ENCODE measurements around the gene CHRNA10. TPM values are rescaled to one million over a fixed set of nuclear protein-coding genes. Genes with fewer than 3 reads are reported as not detected.

CHRNA10 gene, protein sequence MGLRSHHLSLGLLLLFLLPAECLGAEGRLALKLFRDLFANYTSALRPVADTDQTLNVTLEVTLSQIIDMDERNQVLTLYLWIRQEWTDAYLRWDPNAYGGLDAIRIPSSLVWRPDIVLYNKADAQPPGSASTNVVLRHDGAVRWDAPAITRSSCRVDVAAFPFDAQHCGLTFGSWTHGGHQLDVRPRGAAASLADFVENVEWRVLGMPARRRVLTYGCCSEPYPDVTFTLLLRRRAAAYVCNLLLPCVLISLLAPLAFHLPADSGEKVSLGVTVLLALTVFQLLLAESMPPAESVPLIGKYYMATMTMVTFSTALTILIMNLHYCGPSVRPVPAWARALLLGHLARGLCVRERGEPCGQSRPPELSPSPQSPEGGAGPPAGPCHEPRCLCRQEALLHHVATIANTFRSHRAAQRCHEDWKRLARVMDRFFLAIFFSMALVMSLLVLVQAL
- total RNA-seq = 1 to 10 TPM in 2 of 4 donors, under 1 TPM in 2; 0.46 to 1.9 (median 1.2) TPM

DNA sequence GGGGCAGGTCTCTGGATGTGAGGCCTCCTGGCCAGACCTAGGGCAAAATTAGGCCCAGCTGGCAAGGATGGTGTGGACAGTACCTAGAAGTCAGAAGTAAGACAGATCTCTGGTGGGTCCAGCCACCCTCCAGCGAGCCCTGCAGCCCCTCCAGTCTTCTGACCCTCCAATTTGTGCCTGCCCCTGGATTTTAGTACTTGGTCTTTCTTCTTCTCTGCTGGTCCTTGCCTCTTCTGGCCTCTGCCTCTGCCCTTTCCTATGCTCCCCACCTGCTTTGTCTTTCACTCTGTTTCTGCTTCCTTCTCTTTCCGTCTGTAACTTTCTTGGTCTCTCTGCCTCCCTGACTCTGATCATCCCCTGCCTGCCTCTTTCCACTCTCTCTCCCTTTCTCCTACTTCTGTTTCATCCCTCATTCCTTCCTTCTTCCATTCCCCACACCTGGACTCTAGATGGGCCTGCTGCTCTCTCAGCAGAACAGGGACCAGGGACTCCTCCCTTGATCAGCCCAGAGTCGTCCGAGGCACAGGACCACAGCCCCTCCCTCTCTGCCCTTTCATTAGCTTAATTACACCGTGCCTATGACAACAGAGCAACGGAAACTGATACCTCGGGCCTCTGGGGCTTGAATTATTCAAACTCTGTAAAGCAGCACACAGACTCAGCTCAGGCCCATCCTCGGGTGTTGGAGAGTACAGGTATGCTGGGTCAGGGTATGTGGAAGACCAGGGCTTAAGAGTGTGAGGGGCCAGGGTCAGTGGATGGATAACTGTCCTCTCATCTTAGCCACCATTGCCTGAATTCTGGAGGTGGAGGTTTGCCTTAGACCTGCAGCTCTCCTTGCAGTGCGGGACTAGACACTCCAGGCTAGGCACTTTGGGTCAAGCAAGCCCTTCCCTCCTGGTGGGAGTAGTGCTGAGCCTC lies at the start of gene CHRNA10:
CHRNA10 (minus strand) TSS at position 51 of the 921 bp plus-strand sequence. CDS start 72 bp downstream, outside the sequence.
- no peak within 1 kb of the TSS for H3K27ac ChIP-seq (replicated peaks in 1 of 4)
- H3K27me3 ChIP-seq = no peaks in the 10 kb centered on the region
- 74% methylated on average over 9 of the region's 9 CpGs for WGBS
- H3K36me3 ChIP-seq = peaks cover 45 to 96% (median 89%) of the 10 kb centered on the region in 4 donors
- DNase-seq (ENCODE audit: extremely low spot score) = no peak
- no peak within 1 kb of the TSS for H3K4me3 ChIP-seq
- H3K4me1 ChIP-seq = no peaks in the 10 kb centered on the region
- intact Hi-C loops (cut with DNase I) = no loop called here
- TF ChIP-seq, protein P1, sequence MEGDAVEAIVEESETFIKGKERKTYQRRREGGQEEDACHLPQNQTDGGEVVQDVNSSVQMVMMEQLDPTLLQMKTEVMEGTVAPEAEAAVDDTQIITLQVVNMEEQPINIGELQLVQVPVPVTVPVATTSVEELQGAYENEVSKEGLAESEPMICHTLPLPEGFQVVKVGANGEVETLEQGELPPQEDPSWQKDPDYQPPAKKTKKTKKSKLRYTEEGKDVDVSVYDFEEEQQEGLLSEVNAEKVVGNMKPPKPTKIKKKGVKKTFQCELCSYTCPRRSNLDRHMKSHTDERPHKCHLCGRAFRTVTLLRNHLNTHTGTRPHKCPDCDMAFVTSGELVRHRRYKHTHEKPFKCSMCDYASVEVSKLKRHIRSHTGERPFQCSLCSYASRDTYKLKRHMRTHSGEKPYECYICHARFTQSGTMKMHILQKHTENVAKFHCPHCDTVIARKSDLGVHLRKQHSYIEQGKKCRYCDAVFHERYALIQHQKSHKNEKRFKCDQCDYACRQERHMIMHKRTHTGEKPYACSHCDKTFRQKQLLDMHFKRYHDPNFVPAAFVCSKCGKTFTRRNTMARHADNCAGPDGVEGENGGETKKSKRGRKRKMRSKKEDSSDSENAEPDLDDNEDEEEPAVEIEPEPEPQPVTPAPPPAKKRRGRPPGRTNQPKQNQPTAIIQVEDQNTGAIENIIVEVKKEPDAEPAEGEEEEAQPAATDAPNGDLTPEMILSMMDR (IDR thresholded peaks at IDR 0.05) = no peak
- TF ChIP-seq POLR2AphosphoS5 (IDR thresholded peaks at IDR 0.05) (no peak), POLR2A (IDR thresholded peaks at IDR 0.05; ENCODE audit: low read depth) (no peak), EP300 (IDR thresholded peaks at IDR 0.05) (no peak)
- no peaks in the 10 kb centered on the region for H3K9me3 ChIP-seq

DNA sequence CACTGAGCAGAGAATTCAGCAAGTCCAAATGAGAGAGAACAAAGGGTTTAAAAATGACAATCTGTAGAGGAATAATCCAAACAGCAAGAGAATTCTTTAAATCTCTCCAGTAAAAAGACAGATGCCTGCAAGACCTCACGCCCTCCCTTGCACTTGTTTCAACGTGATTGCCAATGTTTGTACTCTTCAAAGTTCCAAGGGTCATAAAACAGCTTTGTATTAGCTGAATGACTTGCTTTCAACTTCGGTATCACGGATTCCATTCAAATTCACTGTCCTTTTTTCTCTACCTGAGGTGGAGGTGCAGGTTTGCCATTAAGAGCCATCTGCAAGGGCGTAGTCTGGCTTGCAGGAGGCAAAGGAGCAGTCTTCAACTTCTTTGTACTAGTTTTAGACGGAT lies 41.1 kb upstream of the CHRNA10 start:
- H3K9me3 ChIP-seq = no peaks in the 10 kb centered on the region
- intact Hi-C loops (cut with DNase I) = no loop called here
- H3K36me3 ChIP-seq = peaks cover 51 to 96% (median 74%) of the 10 kb centered on the region in 4 donors
- no peaks in the 10 kb centered on the region for H3K4me1 ChIP-seq
- H3K4me3 ChIP-seq = no peak overlapping the region
- WGBS = 81% methylated on average over 6 of the region's 6 CpGs
- no peaks in the 10 kb centered on the region for H3K27me3 ChIP-seq
- no peak for DNase-seq (ENCODE audit: extremely low spot score)
- H3K27ac ChIP-seq (replicated peaks in 1 of 4) = no peak overlapping the region
- no peak for TF ChIP-seq POLR2A (IDR thresholded peaks at IDR 0.05; ENCODE audit: low read depth)
- no peak for TF ChIP-seq POLR2AphosphoS5 (IDR thresholded peaks at IDR 0.05)
- TF ChIP-seq EP300 (IDR thresholded peaks at IDR 0.05) = no peak
- TF ChIP-seq, protein P1 (IDR thresholded peaks at IDR 0.05) = no peak

DNA sequence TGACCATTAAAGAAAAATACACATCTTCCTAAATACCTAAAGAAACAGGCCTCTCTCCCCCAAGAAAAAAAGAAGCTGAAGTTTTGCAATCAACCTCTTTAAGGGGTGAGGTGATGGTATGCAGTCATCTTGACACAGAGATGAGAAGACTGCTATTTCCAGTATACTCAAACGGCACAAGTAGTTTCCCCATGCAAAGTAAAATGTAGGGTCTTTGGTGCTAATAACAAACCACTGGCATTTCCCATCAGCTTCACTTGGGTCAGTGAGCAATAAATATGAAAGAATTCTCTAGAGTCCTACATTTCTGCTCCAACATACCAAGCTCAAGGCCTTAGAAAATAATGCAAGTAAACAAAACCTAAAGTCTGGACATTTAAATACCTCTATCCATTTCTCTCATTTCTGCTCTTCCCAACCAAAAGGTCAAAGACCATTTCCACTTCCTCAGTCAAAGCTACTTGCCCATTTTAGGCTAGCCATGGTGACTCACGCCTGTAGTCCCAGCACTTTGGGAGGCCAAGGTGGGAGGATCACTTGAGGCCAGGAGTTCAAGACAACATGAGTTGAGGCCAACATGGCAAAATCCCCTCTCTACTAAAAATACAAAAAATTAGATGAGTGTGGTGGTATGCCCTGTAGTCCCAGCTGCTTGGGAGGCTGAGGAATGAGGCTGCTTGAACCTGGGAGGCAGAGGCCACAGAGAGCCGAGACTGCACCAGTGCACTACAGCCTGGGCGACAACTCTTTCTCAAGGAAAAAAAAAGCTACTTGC lies 39.5 kb upstream of the CHRNA10 start:
- 90% methylated on average over 4 of the region's 4 CpGs for WGBS
- H3K9me3 ChIP-seq = no peaks in the 10 kb centered on the region
- peaks cover 43 to 92% (median 67%) of the 10 kb centered on the region in 4 donors for H3K36me3 ChIP-seq
- TF ChIP-seq EP300 (IDR thresholded peaks at IDR 0.05) (no peak), POLR2AphosphoS5 (IDR thresholded peaks at IDR 0.05) (no peak)
- no peak overlapping the region for H3K4me3 ChIP-seq
- DNase-seq (ENCODE audit: extremely low spot score) = no peak
- H3K27ac ChIP-seq (replicated peaks in 1 of 4) = no peak overlapping the region
- H3K27me3 ChIP-seq = no peaks in the 10 kb centered on the region
- intact Hi-C loops (cut with DNase I) = no loop called here
- no peaks in the 10 kb centered on the region for H3K4me1 ChIP-seq

DNA sequence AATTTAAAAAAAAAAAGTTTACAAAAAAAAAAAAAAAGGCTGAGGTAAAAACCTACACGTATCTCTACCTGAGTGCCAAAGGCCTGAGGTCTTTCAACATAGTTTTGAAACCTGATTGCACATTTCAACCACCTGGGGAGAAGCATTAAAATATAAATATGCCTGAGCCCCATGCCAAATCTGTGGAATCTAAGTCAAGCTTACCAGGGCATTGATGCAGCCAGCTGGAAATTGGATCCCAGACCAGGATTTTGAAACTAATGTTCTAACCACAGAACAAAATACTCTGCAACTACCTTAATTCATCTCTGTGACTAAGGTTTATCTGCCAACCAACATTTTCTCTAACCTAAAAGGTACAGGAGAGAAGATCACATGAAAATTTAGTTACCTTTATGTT lies 38.8 kb upstream of the CHRNA10 start:
- DNase-seq (ENCODE audit: extremely low spot score) = no peak
- 92% methylated on average over 1 of the region's 1 CpG for WGBS
- H3K27me3 ChIP-seq = no peaks in the 10 kb centered on the region
- H3K9me3 ChIP-seq = no peaks in the 10 kb centered on the region
- no peaks in the 10 kb centered on the region for H3K4me1 ChIP-seq
- TF ChIP-seq EP300 (IDR thresholded peaks at IDR 0.05) (no peak), POLR2A (IDR thresholded peaks at IDR 0.05; ENCODE audit: low read depth) (no peak), POLR2AphosphoS5 (IDR thresholded peaks at IDR 0.05) (no peak)
- TF ChIP-seq, protein P1 (IDR thresholded peaks at IDR 0.05) = no peak
- no peak overlapping the region for H3K27ac ChIP-seq (replicated peaks in 1 of 4)
- intact Hi-C loops (cut with DNase I) = no loop called here
- no peak overlapping the region for H3K4me3 ChIP-seq
- peaks cover 44 to 92% (median 67%) of the 10 kb centered on the region in 4 donors for H3K36me3 ChIP-seq

Data from esophagus muscularis mucosa (tissue), 4 donors.